Measurements from ENCODE around the gene TGFB2.

TGFB2 gene

DNA sequence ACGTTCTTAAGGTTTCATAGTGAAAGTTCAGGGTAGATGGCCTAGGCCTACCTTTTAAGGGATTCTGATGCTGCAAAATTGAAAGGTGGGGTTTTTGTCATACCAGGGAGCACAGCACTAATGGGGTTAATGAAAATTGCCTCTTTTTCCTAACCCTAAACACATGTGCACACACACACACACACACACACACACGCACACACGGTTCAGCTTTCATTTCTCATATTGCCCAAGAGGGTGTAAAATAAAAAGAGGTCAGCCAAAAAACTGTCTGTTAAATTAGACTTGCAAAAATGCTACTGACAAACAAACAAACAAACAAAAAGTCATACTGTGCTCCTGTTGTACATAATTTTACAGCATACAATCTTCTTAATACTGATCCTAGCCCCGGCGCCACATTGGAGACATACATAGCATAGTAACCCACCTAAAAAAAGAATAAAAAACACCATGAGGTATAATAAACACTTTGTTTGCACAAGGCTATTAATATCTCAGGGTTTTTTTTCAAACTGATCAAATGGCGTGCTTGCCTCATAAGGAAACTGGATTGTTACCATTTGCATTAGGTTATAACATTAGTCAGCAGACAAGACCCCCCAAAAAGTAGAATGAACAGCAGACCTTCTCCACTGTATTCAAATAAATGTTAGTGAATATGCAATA is 69.1 kb downstream of the TGFB2 start:
- POLR2A ChIA-PET: no interaction called here
- DNase-seq (ENCODE audit: extremely low spot score): no peak
- TF ChIP-seq, protein P1, sequence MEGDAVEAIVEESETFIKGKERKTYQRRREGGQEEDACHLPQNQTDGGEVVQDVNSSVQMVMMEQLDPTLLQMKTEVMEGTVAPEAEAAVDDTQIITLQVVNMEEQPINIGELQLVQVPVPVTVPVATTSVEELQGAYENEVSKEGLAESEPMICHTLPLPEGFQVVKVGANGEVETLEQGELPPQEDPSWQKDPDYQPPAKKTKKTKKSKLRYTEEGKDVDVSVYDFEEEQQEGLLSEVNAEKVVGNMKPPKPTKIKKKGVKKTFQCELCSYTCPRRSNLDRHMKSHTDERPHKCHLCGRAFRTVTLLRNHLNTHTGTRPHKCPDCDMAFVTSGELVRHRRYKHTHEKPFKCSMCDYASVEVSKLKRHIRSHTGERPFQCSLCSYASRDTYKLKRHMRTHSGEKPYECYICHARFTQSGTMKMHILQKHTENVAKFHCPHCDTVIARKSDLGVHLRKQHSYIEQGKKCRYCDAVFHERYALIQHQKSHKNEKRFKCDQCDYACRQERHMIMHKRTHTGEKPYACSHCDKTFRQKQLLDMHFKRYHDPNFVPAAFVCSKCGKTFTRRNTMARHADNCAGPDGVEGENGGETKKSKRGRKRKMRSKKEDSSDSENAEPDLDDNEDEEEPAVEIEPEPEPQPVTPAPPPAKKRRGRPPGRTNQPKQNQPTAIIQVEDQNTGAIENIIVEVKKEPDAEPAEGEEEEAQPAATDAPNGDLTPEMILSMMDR (IDR thresholded peaks at IDR 0.05; ENCODE audit: control extremely low read depth, extremely low read depth, low read depth, missing control alignments): no peak
- CTCF ChIA-PET: no interaction called here

DNA sequence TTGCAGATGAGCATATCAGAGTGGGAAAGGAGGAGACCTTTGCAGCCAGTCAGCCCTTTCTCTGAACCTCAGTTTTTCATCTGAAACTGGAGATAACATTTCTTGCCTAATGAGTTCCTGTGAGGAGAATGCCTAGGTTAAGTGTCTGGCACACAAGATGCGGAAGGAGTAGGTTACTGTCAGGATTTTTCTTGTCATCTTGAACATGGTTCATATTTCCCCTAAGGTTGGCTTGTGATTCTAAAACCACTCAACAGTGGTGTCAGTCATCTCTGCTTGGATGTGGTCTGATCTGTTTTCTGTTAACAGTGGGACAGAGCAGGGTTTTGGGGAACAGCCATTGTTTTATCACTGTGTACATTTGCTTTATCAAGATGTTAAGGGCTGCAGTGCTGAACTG is 70.6 kb downstream of the TGFB2 start:
- CTCF ChIA-PET: no interaction called here
- no peak for DNase-seq (ENCODE audit: extremely low spot score)
- POLR2A ChIA-PET: no interaction called here
- TF ChIP-seq, protein P1 (IDR thresholded peaks at IDR 0.05; ENCODE audit: control extremely low read depth, extremely low read depth, low read depth, missing control alignments): no peak

DNA sequence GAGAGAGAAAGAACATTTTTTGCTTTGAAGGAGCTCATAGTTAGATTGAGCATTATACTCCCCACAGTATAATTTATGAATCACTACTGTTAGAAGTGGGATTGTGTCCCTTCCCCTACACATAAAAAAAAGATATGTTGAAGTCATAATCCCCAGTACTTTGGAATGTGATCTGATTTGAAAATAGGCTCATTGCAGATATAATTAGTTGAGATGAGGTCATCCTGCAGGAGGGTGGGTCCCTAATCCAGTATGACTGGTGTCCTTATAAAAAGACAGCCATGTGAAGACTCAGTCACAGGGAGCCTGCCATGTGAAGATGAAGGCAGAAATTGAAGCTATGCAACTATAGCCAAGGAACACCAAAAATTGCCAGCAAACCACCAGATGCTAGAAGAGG is 76.4 kb downstream of the TGFB2 start:
- CTCF ChIA-PET: interaction anchor here (0.9 kb wide), 1 partner anchor 13 kb away, joined by 4 read pairs; no protein-coding TSS in a partner anchor

DNA sequence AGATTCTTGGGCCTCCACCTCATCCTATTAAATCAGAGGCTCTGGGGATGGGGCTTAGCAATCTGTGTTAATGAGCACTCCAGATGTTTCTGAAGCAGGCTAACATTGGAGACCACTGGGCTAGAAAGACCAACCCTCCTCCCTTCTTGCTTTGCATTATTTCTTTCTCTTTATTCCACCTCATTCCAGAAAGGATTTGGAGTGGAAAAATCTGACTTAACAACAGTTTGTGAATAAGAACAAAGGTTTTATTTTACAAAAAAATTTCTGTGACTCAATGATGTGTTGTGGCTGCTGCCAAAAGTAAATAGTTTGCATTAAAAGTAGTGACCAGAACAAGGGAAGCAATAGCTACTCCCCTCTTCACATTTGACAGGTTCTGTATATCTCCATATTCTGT is 79.4 kb downstream of the TGFB2 start:
- CTCF ChIA-PET: no interaction called here
- DNase-seq (ENCODE audit: extremely low spot score): no peak
- TF ChIP-seq, protein P1 (IDR thresholded peaks at IDR 0.05; ENCODE audit: control extremely low read depth, extremely low read depth, low read depth, missing control alignments): no peak

More for the DNA sequence above, 76.4 kb downstream of the TGFB2 start:
- no peak for DNase-seq (ENCODE audit: extremely low spot score)
- POLR2A ChIA-PET: no interaction called here
- TF ChIP-seq, protein P1 (IDR thresholded peaks at IDR 0.05; ENCODE audit: control extremely low read depth, extremely low read depth, low read depth, missing control alignments): no peak

DNA sequence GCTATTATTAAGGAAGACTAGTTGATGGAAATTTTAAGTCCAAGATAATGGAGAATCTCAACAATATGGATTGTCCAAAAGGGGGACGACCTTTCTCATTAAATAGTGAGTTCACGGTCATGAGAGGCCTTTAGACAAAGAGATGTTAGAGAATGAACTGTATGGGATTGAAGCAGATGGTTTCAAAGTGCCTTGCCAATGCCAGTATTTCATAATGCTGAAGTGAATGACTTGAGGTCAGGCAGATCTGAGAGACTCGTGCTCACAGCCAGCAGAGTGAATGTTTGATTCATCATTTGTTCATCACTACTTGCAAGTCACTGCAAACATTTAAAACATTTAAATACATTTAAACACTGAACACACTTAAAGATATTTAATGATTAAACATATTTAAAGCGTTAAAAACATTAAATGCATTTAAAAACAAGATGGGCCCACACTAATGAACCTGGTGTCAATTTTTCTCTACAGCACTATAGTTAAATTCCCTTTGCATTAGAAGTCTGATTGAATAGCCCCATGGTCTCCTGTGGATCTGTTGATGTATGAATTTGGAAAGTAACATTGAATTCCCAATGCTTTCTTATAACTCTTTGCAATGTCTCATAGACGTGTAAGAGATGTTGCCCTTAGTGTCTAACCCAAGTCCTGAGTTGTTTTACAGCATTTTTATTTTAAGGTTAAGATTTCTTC is 80.7 kb downstream of the TGFB2 start:
- TF ChIP-seq, protein P1 (IDR thresholded peaks at IDR 0.05; ENCODE audit: control extremely low read depth, extremely low read depth, low read depth, missing control alignments): no peak
- no peak for DNase-seq (ENCODE audit: extremely low spot score)
- CTCF ChIA-PET: no interaction called here
- POLR2A ChIA-PET: no interaction called here

More for the DNA sequence above, 79.4 kb downstream of the TGFB2 start:
- POLR2A ChIA-PET: no interaction called here

DNA sequence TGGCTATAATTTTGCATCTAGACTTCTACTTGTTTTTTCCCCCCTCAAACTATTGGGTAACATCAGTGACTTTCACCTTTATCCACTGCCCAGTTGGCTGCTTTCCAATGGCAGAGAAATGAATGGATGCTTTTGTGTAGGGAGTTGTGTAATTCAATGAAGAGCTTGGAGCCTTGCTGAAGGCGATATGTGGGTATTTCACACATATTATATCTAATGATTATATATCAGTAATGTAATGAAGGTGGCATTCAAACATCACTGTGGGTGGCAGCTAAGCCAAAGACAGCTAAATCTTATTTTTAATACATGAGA is 81.2 kb downstream of the TGFB2 start:
- TF ChIP-seq, protein P1 (IDR thresholded peaks at IDR 0.05; ENCODE audit: control extremely low read depth, extremely low read depth, low read depth, missing control alignments): no peak
- no peak for DNase-seq (ENCODE audit: extremely low spot score)
- ChIA-PET POLR2A (no interaction called here), CTCF (no interaction called here)

Data from GM10248 (cell line).